Right ventricle myocardium inferior (tissue), 1 donor: Measurements from ENCODE around the gene OBSCN. TPM values are rescaled to one million over a fixed set of nuclear protein-coding genes. Genes with fewer than 3 reads are reported as not detected.
"Not testable (repeated sequence)": the region's sequence is repeated elsewhere in the genome, so short reads cannot be mapped to it uniquely, and the experiment has no call there.

Experiments
- ATAC-seq: fragments of 200-7000 bp; cut with Tn5 transposase; one replicate; pipeline ENCODE4 v1.9.1; 2020; ENCODE audit warnings: mild to moderate bottlenecking, moderate library complexity
- DNase-seq: peaks from one replicate; pipeline ENCODE4 v3.0.0; 2021; ENCODE audit errors: missing footprints
- intact Hi-C: fragments of 100-400 bp; cut with DNase I; formaldehyde crosslinking; loops from one replicate; pipeline ENCODE4 v1.11.0; 2022
- total RNA-seq: library from RNA; stranded (reverse); fragmentation: NEBNext Ultra II Directional; extraction: Animal tissue kit (Norgen Biotek cat#: 25700); gene quantifications from one replicate; pipeline ENCODE4 v1.2.1, GENCODE V29; 2021
- donor health status: DM: no; HTN: yes; CAD: no; lungs with severe emphysema.

OBSCN gene
- total RNA-seq, 1 donor from 2014 or later = 275 TPM

- ATAC-seq = no peak
- DNase-seq = no peak
- intact Hi-C loops = no loop called here
Observed at GRCh38 chr1:228218513-228219244, 10.8 kb downstream of the OBSCN start.

GRCh38 chr1:228219245-228219961, 11.6 kb downstream of the OBSCN start:
- ATAC-seq (no peak), DNase-seq (no peak)
- intact Hi-C loops = no loop called here

GRCh38 chr1:228219962-228220780, 12.3 kb downstream of the OBSCN start:
- no peak for DNase-seq
- ATAC-seq = no peak
- intact Hi-C loops = no loop called here

- ATAC-seq, DNase-seq, intact Hi-C loops: not testable (repeated sequence)
Observed at GRCh38 chr1:228221097-228221496, 13.3 kb downstream of the OBSCN start.

- ATAC-seq (no peak), DNase-seq (no peak)
- intact Hi-C loops = no loop called here
Observed at GRCh38 chr1:228222548-228222947, 14.7 kb downstream of the OBSCN start.

GRCh38 chr1:228224198-228225164, 16.6 kb downstream of the OBSCN start:
- DNase-seq = no peak
- ATAC-seq = no peak
- intact Hi-C loops = no loop called here

- DNase-seq (no peak), ATAC-seq (no peak)
- intact Hi-C loops = no loop called here
Observed at GRCh38 chr1:228225165-228225710, 17.4 kb downstream of the OBSCN start.

GRCh38 chr1:228225740-228226139, 17.9 kb downstream of the OBSCN start:
- no peak for DNase-seq
- no peak for ATAC-seq
- intact Hi-C loops = no loop called here

GRCh38 chr1:228226141-228226874, 18.5 kb downstream of the OBSCN start:
- ATAC-seq (no peak), DNase-seq (no peak)
- intact Hi-C loops = no loop called here

GRCh38 chr1:228226956-228227791, 19.3 kb downstream of the OBSCN start:
- intact Hi-C loops = no loop called here
- peak; percentile 35 for ATAC-seq
- no peak for DNase-seq

GRCh38 chr1:228228147-228228546, 20.3 kb downstream of the OBSCN start:
- DNase-seq, ATAC-seq, intact Hi-C loops: not testable (repeated sequence)

GRCh38 chr1:228228601-228229074, 20.8 kb downstream of the OBSCN start:
- intact Hi-C loops = no loop called here
- ATAC-seq (no peak), DNase-seq (no peak)

- ATAC-seq = no peak
- intact Hi-C loops = no loop called here
- no peak for DNase-seq
Observed at GRCh38 chr1:228231189-228231588, 23.3 kb downstream of the OBSCN start.

GRCh38 chr1:228233136-228233535, 25.3 kb downstream of the OBSCN start:
- no peak for ATAC-seq
- no peak for DNase-seq
- intact Hi-C loops = no loop called here

- no peak for DNase-seq
- intact Hi-C loops = no loop called here
- no peak for ATAC-seq
Observed at GRCh38 chr1:228234921-228235320, 27.1 kb downstream of the OBSCN start.

GRCh38 chr1:228236744-228237143, 28.9 kb downstream of the OBSCN start:
- intact Hi-C loops = no loop called here
- ATAC-seq = peak; percentile 62

GRCh38 chr1:228238007-228238406, 30.2 kb downstream of the OBSCN start:
- DNase-seq (no peak), ATAC-seq (no peak)
- intact Hi-C loops = no loop called here

More at GRCh38 chr1:228236744-228237143, 28.9 kb downstream of the OBSCN start:
- DNase-seq = no peak
